K562 (cell line): ENCODE data around the gene GTPBP2. TPM values are rescaled to one million over a fixed set of nuclear protein-coding genes. Genes with fewer than 3 reads are reported as not detected.

Experiments
- BCL6 ChIP-seq: fragments of 250-450 bp; sonication (Bioruptor Pico); IDR thresholded peaks from 2 replicates; pipeline ENCODE4 v1.4.0; 2020
- C11orf30 ChIP-seq: fragments of 450-650 bp; IDR thresholded peaks from 2 replicates; pipeline ENCODE4 v1.6.1; 2016; ENCODE audit warnings: low read depth, mild to moderate bottlenecking
- COPS2 ChIP-seq: fragments of 450-650 bp; conservative IDR thresholded peaks from 2 replicates; pipeline ENCODE4 v1.6.1; 2016; ENCODE audit warnings: mild to moderate bottlenecking, moderate library complexity
- CREBBP ChIP-seq: IDR thresholded peaks from one replicate; pipeline ENCODE4 v1.6.1; 2012; ENCODE audit warnings: low read depth, mild to moderate bottlenecking, control low read depth, inconsistent platforms, low read length
- FOXJ2 ChIP-seq: fragments of 200-800 bp; sonication (Bioruptor generic); IDR thresholded peaks from 2 replicates; pipeline ENCODE4 v1.6.1; 2016; ENCODE audit warnings: missing genetic modification characterization, missing compliant biosample characterization
- FOXM1 ChIP-seq, 2 experiments: fragments of 450-650 bp in 1 of 2; sonication (generic) in 1 of 2; formaldehyde crosslinking in 1 of 2; IDR thresholded peaks; 2 replicates each; pipeline versions ENCODE4 v1.6.1 to v1.9.0; 2017 to 2022; ENCODE audit warnings: low read depth in 2 of 2, mild to moderate bottlenecking in 2 of 2, missing genetic modification reagents in 1 of 2, moderate library complexity in 1 of 2
- GATAD2A ChIP-seq: fragments of 450-650 bp; IDR thresholded peaks from 2 replicates; pipeline ENCODE4 v1.6.1; 2017
- JUN ChIP-seq, 2 experiments: sonication (generic) in 1 of 2; formaldehyde crosslinking in 1 of 2; IDR thresholded peaks; 2 replicates each; pipeline versions ENCODE4 v1.6.1 to v1.8.0; 2012 to 2022; ENCODE audit warnings: borderline replicate concordance in 2 of 2, mild to moderate bottlenecking in 2 of 2, improper control_type of control experiment in 1 of 2, low read depth in 1 of 2, low read length in 1 of 2, missing genetic modification reagents in 1 of 2
- NBN ChIP-seq: fragments of 450-650 bp; IDR thresholded peaks from 2 replicates; pipeline ENCODE4 v1.6.1; 2016; ENCODE audit warnings: low read depth, mild to moderate bottlenecking
- NFYB ChIP-seq: IDR thresholded peaks from 2 replicates; pipeline ENCODE4 v1.6.1; 2011; ENCODE audit warnings: mild to moderate bottlenecking, moderate library complexity; ENCODE audit not compliant: insufficient read length; ENCODE audit errors: extremely low read depth
- PURB ChIP-seq: sonication (generic); formaldehyde crosslinking; IDR thresholded peaks from 2 replicates; pipeline ENCODE4 v1.9.0; 2021; ENCODE audit warnings: low read depth, mild to moderate bottlenecking, missing genetic modification reagents
- RBM17 ChIP-seq: fragments of 200-400 bp; formaldehyde crosslinking; IDR thresholded peaks from 2 replicates; pipeline ENCODE4 v1.6.1; 2017; ENCODE audit warnings: low read depth, mild to moderate bottlenecking, low read length, borderline replicate concordance
- SIN3A ChIP-seq, 2 experiments: fragments of 150-350 bp in 1 of 2; IDR thresholded peaks; 2 replicates each; pipeline ENCODE4 v1.6.1; 2011 to 2016; ENCODE audit warnings: borderline replicate concordance in 2 of 2, low read depth in 2 of 2, low read length in 2 of 2, mild to moderate bottlenecking in 2 of 2, moderate library complexity in 2 of 2; ENCODE audit not compliant: control insufficient read depth in 1 of 2
- SLC30A9 ChIP-seq: fragments of 250-450 bp; sonication (Bioruptor Pico); IDR thresholded peaks from 2 replicates; pipeline ENCODE4 v1.8.0; 2022; ENCODE audit warnings: mild to moderate bottlenecking, moderate library complexity
- SMAD1 ChIP-seq: fragments of 150-350 bp; IDR thresholded peaks from 2 replicates; pipeline ENCODE4 v1.6.1; 2014; ENCODE audit warnings: low read length, low read depth; ENCODE audit not compliant: partially characterized antibody
- ZNF311 ChIP-seq: fragments of 250-450 bp; sonication (Bioruptor Pico); IDR thresholded peaks from 2 replicates; pipeline ENCODE4 v1.4.0; 2020; ENCODE audit warnings: mild to moderate bottlenecking, moderate library complexity
- ZNF57 ChIP-seq: fragments of 450-650 bp; formaldehyde crosslinking; IDR thresholded peaks from 2 replicates; pipeline ENCODE4 v1.4.0; 2020; ENCODE audit warnings: mild to moderate bottlenecking, moderate library complexity
- ZNF75A ChIP-seq: fragments of 450-650 bp; formaldehyde crosslinking; IDR thresholded peaks from 2 replicates; pipeline ENCODE4 v1.4.0; 2020; ENCODE audit warnings: mild to moderate bottlenecking
- polyA plus RNA-seq, 8 experiments: library from polyadenylated mRNA; depleted of rRNA in 4 of 8; stranded (reverse) in 5 of 8; unstranded in 3 of 8; fragments of >200 nt; fragmentation: Nextera tagmentation in 2 of 8; fragmentation: Illumina TruSeq in 1 of 8; extraction: Ambion mirVana in 2 of 8; extraction: Trizol in 1 of 8; gene quantifications; 2 replicates each; pipeline versions ENCODE4 v1.2.1 to v1.2.3, GENCODE V29; 2011 to 2014; ENCODE audit warnings: inconsistent platforms in 1 of 8, missing spikeins in 1 of 8
- total RNA-seq, 7 experiments: library from RNA; depleted of rRNA in 6 of 7; stranded (reverse); fragments of >200 nt in 6 of 7; fragmentation: Illumina TruSeq in 2 of 7; extraction: Trizol in 2 of 7; gene quantifications; 2 replicates each; pipeline versions ENCODE4 v1.2.1 to v1.2.3, GENCODE V29; 2011 to 2021; ENCODE audit warnings: low replicate concordance in 1 of 7
- TF ChIP-seq, protein P1 (sequence below): fragments of 450-650 bp; IDR thresholded peaks from 2 replicates; pipeline ENCODE4 v1.6.1; 2016; ENCODE audit warnings: missing biosample characterization, missing genetic modification characterization
- TF ChIP-seq, protein P2 (sequence below), 2 experiments: fragments of 450-650 bp; IDR thresholded peaks; 2 replicates each; pipeline ENCODE4 v1.6.1; 2016
- TF ChIP-seq, protein P3 (sequence below): fragments of 250-450 bp; sonication (Bioruptor Pico); IDR thresholded peaks from 2 replicates; pipeline ENCODE4 v1.5.0; 2020; ENCODE audit warnings: mild to moderate bottlenecking, borderline replicate concordance

Gene GTPBP2
- total and polyA plus RNA-seq, 9 of the 15 experiments (the other 6 are each of a cell fraction or from before 2014, with no cell fraction given): 48.4 to 196 (median 111) TPM

DNA sequence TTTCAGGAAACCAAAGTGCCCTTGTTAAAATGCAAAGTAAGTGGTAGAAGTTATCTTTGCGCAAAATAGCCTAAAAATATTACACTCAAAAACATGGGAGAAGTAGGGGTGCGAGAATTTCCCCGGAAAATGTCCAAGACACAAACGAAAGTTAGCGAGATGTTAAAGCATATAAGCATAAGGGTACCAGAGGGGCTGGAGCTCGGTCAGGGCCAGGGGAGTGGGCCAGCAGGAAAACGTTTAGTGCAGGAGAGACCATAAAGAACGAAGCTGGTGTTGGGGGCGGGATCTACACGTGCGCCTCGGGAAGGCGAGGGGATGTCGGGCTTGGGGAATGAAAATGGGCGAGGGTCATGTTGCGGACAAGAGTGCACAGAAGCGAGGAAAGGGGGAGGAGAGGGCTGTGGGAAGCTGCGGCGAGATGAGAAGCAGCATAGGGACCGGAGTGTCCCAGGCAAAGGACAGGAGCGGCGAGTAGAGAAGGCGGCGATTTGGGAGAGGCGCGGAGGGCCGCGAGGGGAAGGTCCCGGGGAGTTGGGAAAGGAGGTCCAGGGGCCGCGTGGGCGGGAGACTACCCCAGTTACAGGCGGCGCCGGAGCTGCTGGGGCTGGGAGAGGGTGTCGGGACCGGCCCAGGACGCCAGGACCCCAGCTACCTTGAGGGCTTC, 53.8 kb downstream of the GTPBP2 start (continued):
- TF ChIP-seq SIN3A (IDR thresholded peaks at IDR 0.05; ENCODE audit: borderline replicate concordance in 2 of 2, control insufficient read depth in 1 of 2, low read depth in 2 of 2, low read length in 2 of 2) (peak; percentile 3 to 77; a peak in 1 of 4 replicates), RBM17 (no peak), ZNF311 (CRISPR knock-in tag) (no peak), C11orf30 (no peak), NFYB (no peak), COPS2 (no peak), CREBBP (no peak), SMAD1 (no peak), ZNF57 (no peak), FOXJ2 (tag) (no peak), FOXM1 (IDR thresholded peaks at IDR 0.05; ENCODE audit: low read depth) (no peak), FOXM1 (CRISPR knock-in tag; IDR thresholded peaks at IDR 0.05; ENCODE audit: low read depth) (0 out of 2 replicates have a peak, but pooled peaks have one; percentile 13), GATAD2A (no peak), JUN (IDR thresholded peaks at IDR 0.05; ENCODE audit: borderline replicate concordance, low read depth, low read length) (no peak), JUN (CRISPR knock-in tag; IDR thresholded peaks at IDR 0.05; ENCODE audit: borderline replicate concordance) (peak; percentile 70; the same call in 1 of the 2 replicates), BCL6 (CRISPR knock-in tag) (no peak), ZNF75A (CRISPR knock-in tag) (no peak), SLC30A9 (no peak), PURB (no peak), NBN (no peak)
- TF ChIP-seq, protein P1, sequence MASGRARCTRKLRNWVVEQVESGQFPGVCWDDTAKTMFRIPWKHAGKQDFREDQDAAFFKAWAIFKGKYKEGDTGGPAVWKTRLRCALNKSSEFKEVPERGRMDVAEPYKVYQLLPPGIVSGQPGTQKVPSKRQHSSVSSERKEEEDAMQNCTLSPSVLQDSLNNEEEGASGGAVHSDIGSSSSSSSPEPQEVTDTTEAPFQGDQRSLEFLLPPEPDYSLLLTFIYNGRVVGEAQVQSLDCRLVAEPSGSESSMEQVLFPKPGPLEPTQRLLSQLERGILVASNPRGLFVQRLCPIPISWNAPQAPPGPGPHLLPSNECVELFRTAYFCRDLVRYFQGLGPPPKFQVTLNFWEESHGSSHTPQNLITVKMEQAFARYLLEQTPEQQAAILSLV (tag): no peak
- TF ChIP-seq, protein P2, sequence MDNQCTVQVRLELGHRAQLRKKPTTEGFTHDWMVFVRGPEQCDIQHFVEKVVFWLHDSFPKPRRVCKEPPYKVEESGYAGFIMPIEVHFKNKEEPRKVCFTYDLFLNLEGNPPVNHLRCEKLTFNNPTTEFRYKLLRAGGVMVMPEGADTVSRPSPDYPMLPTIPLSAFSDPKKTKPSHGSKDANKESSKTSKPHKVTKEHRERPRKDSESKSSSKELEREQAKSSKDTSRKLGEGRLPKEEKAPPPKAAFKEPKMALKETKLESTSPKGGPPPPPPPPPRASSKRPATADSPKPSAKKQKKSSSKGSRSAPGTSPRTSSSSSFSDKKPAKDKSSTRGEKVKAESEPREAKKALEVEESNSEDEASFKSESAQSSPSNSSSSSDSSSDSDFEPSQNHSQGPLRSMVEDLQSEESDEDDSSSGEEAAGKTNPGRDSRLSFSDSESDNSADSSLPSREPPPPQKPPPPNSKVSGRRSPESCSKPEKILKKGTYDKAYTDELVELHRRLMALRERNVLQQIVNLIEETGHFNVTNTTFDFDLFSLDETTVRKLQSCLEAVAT (IDR thresholded peaks at IDR 0.05): peak; percentile 72 to 88; a peak in 3 of 4 replicates
- TF ChIP-seq, protein P3, sequence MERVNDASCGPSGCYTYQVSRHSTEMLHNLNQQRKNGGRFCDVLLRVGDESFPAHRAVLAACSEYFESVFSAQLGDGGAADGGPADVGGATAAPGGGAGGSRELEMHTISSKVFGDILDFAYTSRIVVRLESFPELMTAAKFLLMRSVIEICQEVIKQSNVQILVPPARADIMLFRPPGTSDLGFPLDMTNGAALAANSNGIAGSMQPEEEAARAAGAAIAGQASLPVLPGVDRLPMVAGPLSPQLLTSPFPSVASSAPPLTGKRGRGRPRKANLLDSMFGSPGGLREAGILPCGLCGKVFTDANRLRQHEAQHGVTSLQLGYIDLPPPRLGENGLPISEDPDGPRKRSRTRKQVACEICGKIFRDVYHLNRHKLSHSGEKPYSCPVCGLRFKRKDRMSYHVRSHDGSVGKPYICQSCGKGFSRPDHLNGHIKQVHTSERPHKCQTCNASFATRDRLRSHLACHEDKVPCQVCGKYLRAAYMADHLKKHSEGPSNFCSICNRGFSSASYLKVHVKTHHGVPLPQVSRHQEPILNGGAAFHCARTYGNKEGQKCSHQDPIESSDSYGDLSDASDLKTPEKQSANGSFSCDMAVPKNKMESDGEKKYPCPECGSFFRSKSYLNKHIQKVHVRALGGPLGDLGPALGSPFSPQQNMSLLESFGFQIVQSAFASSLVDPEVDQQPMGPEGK: no peak
